ENCODE data around the gene OSMR.

OSMR gene

DNA sequence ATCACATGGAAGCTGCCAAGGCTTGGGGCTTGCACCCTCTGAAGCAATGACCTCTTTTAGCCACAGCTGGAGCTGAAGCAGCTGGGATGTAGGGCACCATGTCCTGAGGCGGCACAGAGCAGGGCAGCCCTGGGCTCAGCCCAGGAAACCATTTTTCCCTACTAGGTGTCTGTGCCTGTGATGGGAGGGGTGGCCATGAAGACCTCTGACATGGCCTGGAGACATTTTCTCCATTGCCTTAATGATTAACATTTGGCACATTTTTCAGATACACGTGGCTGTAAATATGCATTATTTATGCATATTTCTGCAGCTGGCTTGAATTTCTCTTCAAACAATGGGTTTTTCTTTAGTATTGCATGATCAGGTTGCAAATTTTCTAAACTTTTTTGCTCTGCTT lies 81.7 kb downstream of the OSMR start:
- DNase-seq = no peak

DNA sequence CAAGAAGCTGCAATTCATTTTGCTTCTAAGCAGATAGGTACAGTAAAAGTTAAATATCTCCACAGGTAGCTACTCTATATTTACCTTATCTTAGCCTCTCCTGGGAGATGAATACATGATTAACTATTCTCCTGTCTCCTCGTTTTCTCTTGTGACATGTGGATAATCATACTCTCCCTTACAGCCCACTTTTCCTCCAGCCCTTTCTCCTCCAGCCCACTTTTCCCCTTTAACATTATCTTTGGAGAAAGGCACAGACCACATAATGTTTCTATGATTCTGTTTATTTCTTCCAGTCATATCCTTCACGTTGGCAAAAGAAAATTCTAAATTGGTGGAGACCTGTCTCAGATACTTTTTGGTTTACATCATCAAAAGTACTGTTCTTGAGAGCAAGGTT lies 84.0 kb downstream of the OSMR start:
- DNase-seq = no peak

DNA sequence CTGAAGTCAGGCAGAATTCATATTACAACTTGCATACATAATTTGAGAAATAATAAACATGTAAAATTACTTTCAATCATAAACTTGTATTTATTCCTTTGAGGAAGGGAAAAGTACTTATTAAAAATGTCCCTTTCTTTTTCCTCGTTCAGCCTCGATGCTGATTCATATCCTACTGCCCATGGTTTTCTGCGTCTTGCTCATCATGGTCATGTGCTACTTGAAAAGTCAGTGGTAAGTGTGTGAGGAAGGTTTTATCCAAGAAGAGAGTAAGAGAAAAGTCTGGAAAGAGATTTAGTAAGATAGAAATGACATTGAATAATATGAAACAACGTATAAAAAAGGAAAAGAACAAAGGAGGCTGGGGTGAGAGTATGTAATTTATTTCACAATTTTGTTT lies 85.9 kb downstream of the OSMR start:
- DNase-seq = no peak

DNA sequence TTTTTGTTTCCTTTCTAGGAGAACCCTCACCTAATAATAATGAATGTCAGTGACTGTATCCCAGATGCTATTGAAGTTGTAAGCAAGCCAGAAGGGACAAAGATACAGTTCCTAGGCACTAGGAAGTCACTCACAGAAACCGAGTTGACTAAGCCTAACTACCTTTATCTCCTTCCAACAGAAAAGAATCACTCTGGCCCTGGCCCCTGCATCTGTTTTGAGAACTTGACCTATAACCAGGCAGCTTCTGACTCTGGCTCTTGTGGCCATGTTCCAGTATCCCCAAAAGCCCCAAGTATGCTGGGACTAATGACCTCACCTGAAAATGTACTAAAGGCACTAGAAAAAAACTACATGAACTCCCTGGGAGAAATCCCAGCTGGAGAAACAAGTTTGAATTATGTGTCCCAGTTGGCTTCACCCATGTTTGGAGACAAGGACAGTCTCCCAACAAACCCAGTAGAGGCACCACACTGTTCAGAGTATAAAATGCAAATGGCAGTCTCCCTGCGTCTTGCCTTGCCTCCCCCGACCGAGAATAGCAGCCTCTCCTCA lies 87.1 kb downstream of the OSMR start:
- DNase-seq = no peak

DNA sequence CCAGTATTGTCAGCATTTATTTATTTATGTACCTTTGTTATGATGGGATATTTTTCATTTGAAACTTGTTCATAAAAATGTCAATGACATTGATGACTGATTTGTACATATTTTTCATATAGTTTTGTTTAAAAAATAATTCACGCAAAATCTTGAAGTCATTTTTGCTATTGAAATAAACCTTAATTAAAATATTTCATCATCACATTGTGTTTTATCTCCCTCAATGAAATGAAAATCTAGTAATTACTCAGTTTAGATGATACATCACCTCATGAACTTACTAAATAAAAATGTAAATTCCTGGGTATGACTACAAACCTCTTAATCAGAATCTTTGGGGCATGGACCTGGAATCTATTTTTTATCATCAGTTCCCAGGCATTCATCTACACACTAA lies 89.6 kb downstream of the OSMR start:
- no peak for DNase-seq

DNA sequence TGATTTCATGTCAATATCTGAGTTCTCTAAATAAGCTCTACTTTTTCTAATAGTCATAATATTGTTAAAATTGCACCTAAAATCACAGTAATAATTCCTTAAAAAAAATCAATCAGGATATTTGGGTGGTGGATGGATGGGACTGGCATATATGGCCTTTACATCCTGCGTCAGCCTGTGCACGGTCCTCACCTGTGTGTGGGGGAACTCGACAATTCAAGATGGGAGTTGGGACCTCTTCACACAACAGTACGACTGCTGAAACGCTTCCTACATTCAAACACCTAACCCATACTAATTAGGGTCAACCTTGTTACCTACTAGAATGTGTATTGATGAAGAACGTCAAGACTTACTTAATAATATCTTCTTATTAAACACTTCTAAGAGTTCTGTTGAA lies 90.5 kb downstream of the OSMR start:
- DNase-seq = no peak

DNA sequence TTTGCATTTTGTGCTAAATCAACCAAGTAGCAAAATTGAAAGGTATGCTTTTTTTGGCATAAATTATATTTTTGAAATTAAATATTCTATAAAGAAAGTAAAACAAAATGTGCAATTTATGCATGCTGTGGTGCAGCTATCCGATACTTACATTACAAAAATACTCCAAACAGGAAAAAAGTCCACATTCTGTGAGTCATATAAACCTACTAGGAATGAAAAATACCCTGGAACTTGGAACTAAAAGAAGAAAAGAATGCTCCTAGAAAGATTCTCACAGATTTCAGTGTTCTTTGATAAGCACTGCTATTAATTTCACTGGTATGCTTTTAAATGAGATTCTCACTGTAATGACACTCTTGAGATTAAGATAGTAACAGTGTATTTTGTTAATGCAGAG lies 92.6 kb downstream of the OSMR start:
- DNase-seq = no peak

DNA sequence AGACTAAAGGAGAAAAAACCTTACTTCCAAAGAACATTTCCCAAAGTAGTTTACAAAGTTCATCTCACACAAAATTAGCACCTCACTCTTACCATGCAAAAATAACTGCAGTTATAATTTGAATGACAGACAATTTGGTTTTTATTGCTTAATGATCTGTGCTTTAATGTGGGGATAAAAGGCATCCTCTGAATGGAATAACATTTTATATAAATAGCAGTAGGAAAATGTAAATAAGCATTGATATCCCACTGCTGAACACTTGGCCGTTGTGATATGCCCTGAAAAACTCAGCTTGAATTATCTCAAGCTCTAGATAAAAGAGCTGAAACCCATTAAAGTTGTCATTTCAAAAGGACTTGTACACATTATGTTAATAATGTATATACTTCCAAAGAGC lies 93.2 kb downstream of the OSMR start:
- no peak for DNase-seq

DNA sequence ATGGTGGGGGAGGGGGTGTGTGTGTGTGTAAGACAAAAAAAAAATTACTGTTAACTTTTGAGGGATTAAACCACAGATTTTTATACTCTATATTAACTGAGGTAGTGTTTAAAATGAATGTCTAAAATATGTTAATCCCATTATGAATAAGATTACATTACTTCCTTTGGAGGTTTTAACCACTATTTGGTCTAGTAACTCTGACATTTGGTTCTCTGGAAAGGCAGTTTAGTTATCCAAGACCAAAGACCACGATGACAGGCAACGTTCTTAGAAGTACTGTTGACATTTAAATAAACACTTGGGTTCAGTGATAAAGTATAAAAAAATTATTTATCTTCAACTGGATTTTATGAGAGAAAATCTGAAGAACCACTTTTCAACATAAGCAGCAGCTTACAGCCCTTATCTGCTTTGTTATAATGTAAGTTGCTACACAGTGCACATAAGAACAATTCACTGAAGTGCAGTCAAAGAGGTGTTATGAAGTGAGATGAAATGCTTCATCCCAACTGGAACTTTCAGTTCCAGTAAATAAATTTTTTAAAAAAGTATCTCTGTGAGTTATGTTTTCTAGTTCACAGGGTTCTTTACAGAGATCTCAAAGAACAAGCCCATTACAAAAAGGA lies 94.5 kb downstream of the OSMR start:
- DNase-seq = no peak

DNA sequence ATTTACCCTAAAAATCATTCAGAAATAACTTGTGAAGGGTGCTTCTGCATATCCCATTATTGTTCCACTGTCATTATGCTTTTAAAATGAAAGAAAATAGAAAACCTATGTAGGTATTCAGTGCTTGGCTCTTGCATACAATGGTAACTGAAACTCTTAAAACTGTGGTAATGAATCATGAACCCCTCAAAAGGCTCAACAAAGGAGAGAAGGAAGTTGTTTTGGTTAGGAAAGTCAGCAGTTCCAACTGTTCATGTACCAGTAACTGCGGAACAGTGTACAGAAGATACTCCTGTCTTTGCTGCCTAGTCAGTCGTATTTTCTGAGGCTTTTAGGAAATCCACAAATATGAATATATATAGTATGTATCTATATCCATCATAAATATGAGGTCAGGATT lies 96.1 kb downstream of the OSMR start:
- no peak for DNase-seq

DNA sequence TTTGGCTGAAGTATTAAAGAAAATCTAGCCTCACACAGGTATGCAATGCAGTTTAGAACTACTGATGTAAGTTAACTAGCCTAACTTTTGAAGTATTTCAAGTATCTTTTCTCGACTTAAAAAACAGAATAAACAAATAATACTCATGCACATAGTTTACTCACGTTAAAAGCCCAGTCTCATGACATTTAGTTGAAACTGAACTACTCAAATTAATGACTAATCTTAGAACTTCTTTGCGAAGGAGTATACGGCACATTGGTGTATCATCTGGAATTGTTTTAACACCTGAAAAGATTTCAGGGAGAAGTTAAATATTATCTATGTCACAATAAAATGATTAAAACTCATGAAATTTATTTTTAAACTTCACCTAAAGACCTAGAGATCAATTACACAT lies 98.5 kb downstream of the OSMR start:
- no peak for DNase-seq

DNA sequence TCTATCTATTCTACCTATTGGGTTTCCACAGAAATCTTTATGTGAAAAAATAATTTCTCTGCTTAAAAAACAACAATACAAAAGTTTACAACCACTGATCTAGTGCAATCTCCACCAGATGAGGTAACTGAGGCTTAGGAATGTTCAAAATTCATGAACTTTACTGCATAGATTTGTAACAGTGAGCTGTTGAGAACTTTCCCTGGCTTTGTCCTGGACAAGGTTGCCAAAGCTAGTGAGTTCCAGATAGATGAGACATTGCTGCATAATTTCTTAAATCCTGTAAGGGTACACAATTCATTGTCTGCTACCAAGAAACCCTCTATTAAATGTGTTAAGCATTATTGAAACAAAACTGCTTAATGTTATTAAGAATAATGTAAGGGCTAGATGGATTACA lies 102.7 kb downstream of the OSMR start:
- DNase-seq = no peak

DNA sequence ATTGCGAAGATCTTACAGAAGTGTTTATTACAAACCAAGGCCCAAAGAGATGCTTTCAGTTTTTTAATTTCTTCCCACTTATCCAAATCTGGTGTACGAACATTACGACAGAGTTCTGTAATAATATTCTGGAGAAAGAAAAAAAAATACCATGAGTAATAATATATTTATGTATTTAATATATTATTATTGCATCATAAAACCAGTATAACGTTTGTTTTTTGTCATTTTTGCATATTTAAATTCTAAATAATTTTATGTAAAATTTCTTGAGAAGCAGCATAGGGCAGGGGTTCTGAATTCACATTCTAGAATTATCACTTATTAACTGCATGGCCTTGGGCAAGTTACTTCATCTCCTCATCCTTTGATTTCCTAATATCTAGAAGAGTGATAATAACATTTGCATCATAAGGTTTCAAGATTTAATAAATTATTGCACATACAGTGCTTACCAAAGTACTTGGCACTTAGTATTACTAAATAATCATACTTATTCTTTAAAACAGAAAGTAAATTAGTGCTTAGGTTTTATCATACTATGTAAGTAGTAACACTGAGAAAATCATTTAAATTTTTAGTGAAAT lies 107.7 kb downstream of the OSMR start:
- no peak for DNase-seq

DNA sequence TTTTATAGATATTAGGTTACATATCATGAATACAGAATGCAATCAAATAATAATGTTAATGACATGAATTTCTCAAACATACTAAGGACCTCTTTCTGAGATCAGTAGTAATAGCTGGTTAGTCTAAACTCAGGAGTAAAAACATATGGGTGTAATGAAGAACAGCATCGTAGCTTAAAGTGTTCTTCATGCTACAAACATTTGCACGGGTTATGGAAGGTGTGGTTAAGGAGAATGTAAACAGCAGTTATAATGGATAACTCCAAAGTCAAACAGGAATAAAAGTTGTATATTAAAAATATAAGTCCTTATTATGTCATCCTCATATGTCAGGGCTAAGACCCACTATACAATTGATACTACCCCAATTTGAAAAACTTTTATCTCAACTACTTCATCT lies 115.9 kb downstream of the OSMR start:
- no peak for DNase-seq

DNA sequence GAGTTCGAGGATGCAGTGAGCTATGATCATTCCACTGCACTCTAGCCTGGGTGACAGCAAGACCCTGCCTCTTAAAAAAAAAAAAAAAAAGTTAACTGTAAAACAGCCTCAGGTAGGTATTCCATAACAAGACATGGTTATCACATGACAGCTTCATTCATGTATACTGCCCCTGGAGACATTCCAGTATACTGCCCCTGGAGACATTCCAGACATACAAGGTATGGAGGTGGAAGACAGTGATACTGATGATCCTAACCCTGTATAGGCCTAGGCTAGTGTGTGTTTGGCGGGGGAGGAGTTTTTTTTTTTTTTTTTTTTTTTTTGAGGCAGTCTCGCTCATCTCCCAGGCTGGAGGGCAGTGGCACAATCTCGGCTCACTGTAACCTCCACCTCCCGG lies 122.9 kb downstream of the OSMR start:
- DNase-seq = no peak

DNA sequence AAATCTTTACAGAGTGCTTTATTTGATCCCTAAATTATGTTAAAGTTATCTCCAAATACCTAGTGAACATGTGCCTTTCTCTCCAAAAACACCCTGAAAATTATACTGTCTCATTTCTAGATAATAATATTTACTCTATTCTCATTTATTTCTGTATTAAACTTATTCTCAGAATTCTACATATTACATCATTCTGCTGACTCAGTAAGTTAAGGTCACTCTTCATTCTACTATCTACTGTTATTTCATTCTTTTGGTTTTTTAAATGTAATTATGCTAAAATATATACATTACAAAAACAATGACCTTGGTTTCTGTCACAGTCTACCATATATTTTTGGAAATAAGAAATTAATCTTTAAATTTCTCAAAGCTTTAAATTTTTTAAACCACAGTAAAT lies 132.2 kb downstream of the OSMR start:
- DNase-seq = no peak

DNA sequence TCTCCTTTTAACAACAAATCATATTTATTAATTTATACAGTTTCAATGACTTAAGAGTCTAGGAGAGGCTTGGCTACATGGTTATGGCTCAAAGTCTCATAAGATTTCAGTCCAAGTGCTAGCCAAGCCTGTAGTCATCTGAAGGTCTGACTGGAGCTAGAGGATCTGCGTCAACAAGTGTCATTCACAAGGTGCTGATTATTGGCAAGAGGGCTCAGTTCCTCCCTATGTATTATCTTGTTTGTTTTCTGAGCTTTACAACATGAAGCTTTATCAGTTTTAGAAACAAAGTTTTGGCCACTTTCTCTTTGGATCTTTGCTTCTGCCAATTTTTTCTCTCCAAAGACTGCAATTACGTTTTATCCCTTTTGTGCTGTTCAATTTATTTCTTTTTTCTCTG lies 133.7 kb downstream of the OSMR start:
- no peak for DNase-seq

Measured in central memory CD4-positive, alpha-beta T cell (primary cell).